NT2/D1 (cell line): Measurements from ENCODE around the gene MPV17L.
"Not testable (repeated sequence)": the region's sequence is repeated elsewhere in the genome, so short reads cannot be mapped to it uniquely, and the experiment has no call there.

Experiments
- YY1 ChIP-seq: IDR thresholded peaks from 2 replicates; pipeline ENCODE4 v1.6.1; 2011; ENCODE audit not compliant: insufficient read length, insufficient read depth
- ZNF274 ChIP-seq: IDR thresholded peaks from 2 replicates; pipeline ENCODE4 v1.6.1; 2011; ENCODE audit warnings: mild to moderate bottlenecking, low read depth, low read length

DNA sequence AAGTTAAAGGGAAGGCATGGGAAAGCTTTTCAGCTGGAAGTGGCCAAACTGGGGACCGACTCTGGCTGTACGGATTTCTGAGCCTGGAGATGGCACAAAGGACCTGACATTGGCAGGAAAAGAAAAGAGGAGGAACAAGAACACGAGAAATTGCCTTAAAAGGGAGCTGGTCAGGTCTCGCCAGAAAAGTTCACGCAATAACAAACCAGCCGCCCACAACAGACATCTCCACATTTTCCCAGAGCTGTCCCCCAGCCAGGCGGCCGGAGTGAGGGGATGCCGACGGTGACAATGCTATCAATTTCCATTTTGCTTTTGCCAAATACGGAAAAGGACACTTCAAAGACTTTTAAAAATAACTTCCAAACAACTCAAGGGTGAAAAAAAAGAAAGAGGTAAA lies 44.3 kb upstream of the MPV17L start:
- TF ChIP-seq ZNF274, YY1: not testable (repeated sequence)
